OCI-LY3 (cell line): ENCODE results near the gene PGS1.

Experiments
- H2AFZ ChIP-seq: fragments of 200-600, 300-600 bp; shearing (Covaris generic); 2 replicates; pipeline ENCODE4 v1.6.0; 2014; ENCODE audit warnings: antibody characterized with exemption, low read depth, low read length
- H3K27ac ChIP-seq: fragments of 200-600, 300-600 bp; sonication (generic); 2 replicates; pipeline ENCODE4 v1.5.1; 2014; ENCODE audit warnings: mild to moderate bottlenecking, low read length, moderate library complexity, mixed read lengths
- H3K27me3 ChIP-seq: fragments of 200-600, 300-600 bp; sonication (generic); 2 replicates; pipeline ENCODE4 v1.6.1; 2014; ENCODE audit warnings: low read depth, low read length, mixed read lengths
- H3K36me3 ChIP-seq: fragments of 200-600, 300-600 bp; sonication (generic); replicated peaks from 2 replicates; pipeline ENCODE3; 2014; ENCODE audit warnings: low read depth, low read length, mixed read lengths
- H3K4me1 ChIP-seq: fragments of 300-600, 200-600 bp; sonication (generic); 2 replicates; pipeline ENCODE4 v1.6.1; 2014; ENCODE audit warnings: low read length, mixed read lengths
- H3K4me2 ChIP-seq: fragments of 200-600, 300-600 bp; sonication (generic); 2 replicates; pipeline ENCODE4 v1.6.1; 2014; ENCODE audit warnings: low read length, mixed read lengths
- H3K4me3 ChIP-seq: fragments of 300-600, 200-600 bp; sonication (generic); 2 replicates; pipeline ENCODE4 v1.5.1; 2014; ENCODE audit warnings: antibody characterized with exemption, mild to moderate bottlenecking, low read length, moderate library complexity
- H3K79me2 ChIP-seq: fragments of 300-600, 200-600 bp; shearing (Covaris generic); 2 replicates; pipeline ENCODE4 v1.6.1; 2014; ENCODE audit warnings: mild to moderate bottlenecking, low read length, mixed read lengths
- H3K9ac ChIP-seq: fragments of 300-600, 200-600 bp; shearing (Covaris generic); 2 replicates; pipeline ENCODE4 v1.6.0; 2014; ENCODE audit warnings: mild to moderate bottlenecking, low read length, moderate library complexity
- H3K9me3 ChIP-seq: fragments of 200-600, 300-600 bp; shearing (Covaris generic); 2 replicates; pipeline ENCODE4 v1.6.1; 2014; ENCODE audit warnings: low read length, mixed read lengths; ENCODE audit not compliant: insufficient read depth
- H4K20me1 ChIP-seq: fragments of 200-600, 300-600 bp; sonication (generic); 2 replicates; pipeline ENCODE4 v1.6.1; 2016; ENCODE audit warnings: low read length, mixed read lengths; ENCODE audit not compliant: insufficient read depth
- CTCF ChIP-seq: fragments of 200-600, 300-600 bp; sonication (generic); IDR thresholded peaks from 2 replicates; pipeline ENCODE4 v1.5.1; 2014; ENCODE audit warnings: antibody characterized with exemption, low read length, low read depth
- EZH2phosphoT487 ChIP-seq: fragments of 200-600 bp; shearing (Covaris generic); IDR thresholded peaks from 2 replicates; pipeline ENCODE4 v1.6.1; 2018; ENCODE audit warnings: antibody characterized with exemption, mixed run types, low read depth

PGS1 gene

GRCh38 chr17:78368348-78368747, 10.1 kb upstream of the PGS1 start:
- Histone ChIP-seq H3K4me3 (no peak overlapping the region), H3K4me2 (no peak overlapping the region), H3K9ac (no peak overlapping the region), H3K36me3 (no peaks in the 10 kb centered on the region), H3K27me3 (peaks cover 15% of the 10 kb centered on the region), H3K4me1 (peaks cover 45% of the 10 kb centered on the region), H3K27ac (no peak overlapping the region), H3K79me2 (no peaks in the 10 kb centered on the region), H3K9me3 (no peaks in the 10 kb centered on the region), H2AFZ (no peak overlapping the region), H4K20me1 (no peaks in the 10 kb centered on the region)
- TF ChIP-seq EZH2phosphoT487 (no peak), CTCF (no peak)

DNA sequence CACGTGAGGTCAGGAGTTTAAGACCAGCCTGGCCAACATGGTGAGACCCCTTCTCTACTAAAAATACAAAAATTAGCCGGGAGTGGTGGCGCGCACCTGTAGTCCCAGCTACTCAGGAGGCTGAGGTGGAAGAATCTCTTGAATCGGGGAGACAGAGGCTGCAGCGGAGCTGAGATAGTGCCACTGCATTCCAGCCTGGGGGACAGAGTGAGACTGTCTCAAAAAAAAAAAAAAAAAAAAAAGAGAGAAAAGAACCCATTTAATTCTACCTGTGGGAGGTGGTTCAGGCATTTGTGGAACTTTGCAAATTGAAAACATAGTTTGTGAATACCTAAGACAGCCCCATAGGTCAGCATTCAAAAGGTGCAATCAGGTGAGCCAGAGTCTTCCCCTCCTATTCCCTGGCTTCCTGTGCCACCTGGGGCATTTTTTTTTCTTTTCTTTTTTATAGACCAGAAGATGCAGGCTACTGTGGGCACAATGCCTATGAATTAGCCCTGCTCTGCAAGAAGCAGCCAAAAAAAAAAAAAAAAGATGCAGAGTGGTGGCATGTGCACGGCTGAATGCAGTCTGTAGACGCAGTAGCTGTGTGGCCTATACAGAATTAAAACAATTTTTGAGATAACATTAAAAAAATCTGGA, 9.5 kb upstream of the PGS1 start:
- Histone ChIP-seq H3K36me3 (no peaks in the 10 kb centered on the region), H4K20me1 (no peaks in the 10 kb centered on the region), H3K27ac (no peak overlapping the region), H3K4me1 (peaks cover 45% of the 10 kb centered on the region), H3K4me2 (no peak overlapping the region), H3K9ac (no peak overlapping the region), H3K79me2 (no peaks in the 10 kb centered on the region), H3K27me3 (peaks cover 10% of the 10 kb centered on the region), H3K4me3 (no peak overlapping the region), H3K9me3 (no peaks in the 10 kb centered on the region), H2AFZ (no peak overlapping the region)
- no peak for TF ChIP-seq CTCF
- no peak for TF ChIP-seq EZH2phosphoT487

DNA sequence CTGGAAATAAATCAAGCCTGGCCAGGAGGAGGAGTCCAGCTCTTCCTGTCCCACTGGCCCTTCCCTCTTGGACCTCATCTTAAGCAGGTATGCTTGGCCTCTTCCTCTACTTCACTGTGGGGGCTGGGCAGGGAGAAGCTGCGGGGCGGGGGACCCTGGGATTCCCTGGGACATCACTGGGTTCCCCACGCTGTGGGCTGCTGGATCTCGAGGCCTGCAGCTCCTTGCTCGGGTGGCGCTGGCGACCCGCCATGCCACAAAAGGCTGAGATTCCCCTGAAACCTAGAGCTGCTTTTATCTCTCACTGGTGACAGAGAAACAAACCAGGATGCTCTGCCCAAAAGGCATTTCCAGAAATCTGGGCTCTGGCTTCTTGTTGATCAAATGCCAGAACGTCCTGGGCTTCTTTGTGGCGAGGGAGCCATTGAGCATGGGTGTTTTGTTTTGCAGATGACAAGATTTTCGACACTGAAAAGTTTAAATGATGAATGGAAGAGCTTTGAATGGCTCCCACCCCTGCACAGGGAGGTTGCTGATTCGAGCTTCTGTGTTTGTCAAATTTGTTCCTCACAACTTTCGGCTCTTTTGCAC, 8.6 kb upstream of the PGS1 start:
- H3K9me3 ChIP-seq = no peaks in the 10 kb centered on the region
- no peak overlapping the region for H3K4me3 ChIP-seq
- H4K20me1 ChIP-seq = no peaks in the 10 kb centered on the region
- H3K36me3 ChIP-seq = no peaks in the 10 kb centered on the region
- H3K4me1 ChIP-seq = peaks cover 36% of the 10 kb centered on the region
- TF ChIP-seq EZH2phosphoT487 (no peak), CTCF (no peak)
- no peak overlapping the region for H3K27ac ChIP-seq
- H3K4me2 ChIP-seq = no peak overlapping the region
- no peaks in the 10 kb centered on the region for H3K79me2 ChIP-seq
- H3K27me3 ChIP-seq = peaks cover 7% of the 10 kb centered on the region; the same call in 1 of the 2 replicates
- no peak overlapping the region for H3K9ac ChIP-seq
- H2AFZ ChIP-seq = 0 out of 2 replicates have a peak overlapping the region, but pooled peaks have one; percentile 81

DNA sequence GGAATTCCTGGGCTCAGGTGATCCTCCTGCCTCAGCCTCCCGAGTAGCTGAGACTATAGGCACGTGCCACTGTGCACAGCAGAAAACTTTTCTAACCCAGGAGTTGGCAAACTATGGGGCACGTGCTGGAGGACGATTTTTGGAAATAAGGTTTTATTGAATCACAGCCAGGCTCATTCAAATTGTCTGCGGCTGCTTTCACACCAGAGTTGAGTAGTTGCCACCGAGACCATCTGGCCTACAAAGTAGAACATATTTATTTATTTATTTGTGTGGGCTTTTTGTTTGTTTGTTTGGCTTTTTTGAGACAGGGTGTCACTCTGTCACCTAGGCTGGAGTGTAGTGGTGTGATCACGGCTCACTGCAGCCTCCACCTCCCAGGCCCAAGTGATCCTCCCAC, 7.4 kb upstream of the PGS1 start:
- H3K79me2 ChIP-seq = no peaks in the 10 kb centered on the region
- TF ChIP-seq EZH2phosphoT487 (no peak), CTCF (no peak)
- no peaks in the 10 kb centered on the region for H3K9me3 ChIP-seq
- H3K36me3 ChIP-seq = no peaks in the 10 kb centered on the region
- peaks cover 7% of the 10 kb centered on the region; the same call in 1 of the 2 replicates for H3K27me3 ChIP-seq
- peaks cover 29% of the 10 kb centered on the region for H3K4me1 ChIP-seq
- no peak overlapping the region for H3K27ac ChIP-seq
- no peak overlapping the region for H3K4me2 ChIP-seq
- no peaks in the 10 kb centered on the region for H4K20me1 ChIP-seq
- no peak overlapping the region for H3K4me3 ChIP-seq
- no peak overlapping the region for H3K9ac ChIP-seq
- no peak overlapping the region for H2AFZ ChIP-seq
